HK-2 (cell line): ENCODE data around the gene DPH7.
"Not testable (repeated sequence)": the region's sequence is repeated elsewhere in the genome, so short reads cannot be mapped to it uniquely, and the experiment has no call there.

Source experiments
- DNase-seq: peaks from one replicate; pipeline ENCODE4 v3.0.0-alpha.2; 2018; ENCODE audit not compliant: unreplicated experiment

DPH7 gene

DNA sequence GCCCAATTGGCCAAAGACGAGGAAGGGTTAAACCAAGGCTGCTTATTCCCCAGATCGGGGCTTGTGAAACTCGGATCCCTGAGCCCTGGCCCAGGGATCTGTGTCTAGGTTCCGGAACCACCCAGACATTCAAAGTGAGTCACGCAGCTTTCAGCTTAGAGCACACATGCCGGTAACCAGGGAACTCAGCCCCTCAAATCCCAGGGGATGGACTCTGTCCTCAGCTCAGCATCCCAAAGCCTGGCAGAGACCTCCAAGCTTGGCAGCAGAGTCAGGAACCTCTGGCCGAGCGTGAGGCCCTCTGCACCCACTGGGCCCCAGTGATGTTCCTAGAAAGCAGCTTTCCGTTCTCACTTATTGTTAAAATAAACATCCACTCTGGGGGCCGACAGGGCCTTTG lies 33.6 kb downstream of the DPH7 start:
- DNase-seq = no peak

DNA sequence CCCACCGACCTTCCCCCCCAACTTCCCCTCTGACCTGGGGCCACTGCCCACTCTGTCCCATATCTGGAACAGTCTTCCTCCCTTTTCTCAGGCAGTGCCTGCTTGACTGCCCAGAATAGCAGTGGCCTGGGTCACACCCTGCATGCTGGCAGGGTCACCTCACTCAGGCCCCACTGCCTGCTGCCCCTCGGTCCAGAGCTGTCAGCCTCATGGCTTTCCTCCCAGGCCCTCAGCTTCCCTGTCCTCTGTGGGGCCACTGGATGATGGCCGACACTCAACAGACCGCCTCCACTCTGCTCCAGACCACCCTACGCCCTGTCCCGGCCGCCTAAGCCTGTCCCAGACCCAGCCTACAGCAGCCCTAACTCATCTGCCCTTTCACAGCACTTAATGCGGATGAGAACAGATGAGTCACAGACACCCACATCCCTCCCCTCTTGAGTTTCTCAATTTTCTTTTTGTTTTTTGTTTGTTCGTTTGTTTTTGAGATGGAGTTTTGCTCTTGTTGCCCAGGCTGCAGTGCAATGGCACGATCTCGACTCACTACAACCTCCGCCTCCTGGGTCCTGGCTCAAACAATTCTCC lies 34.5 kb downstream of the DPH7 start:
- DNase-seq = no peak

DNA sequence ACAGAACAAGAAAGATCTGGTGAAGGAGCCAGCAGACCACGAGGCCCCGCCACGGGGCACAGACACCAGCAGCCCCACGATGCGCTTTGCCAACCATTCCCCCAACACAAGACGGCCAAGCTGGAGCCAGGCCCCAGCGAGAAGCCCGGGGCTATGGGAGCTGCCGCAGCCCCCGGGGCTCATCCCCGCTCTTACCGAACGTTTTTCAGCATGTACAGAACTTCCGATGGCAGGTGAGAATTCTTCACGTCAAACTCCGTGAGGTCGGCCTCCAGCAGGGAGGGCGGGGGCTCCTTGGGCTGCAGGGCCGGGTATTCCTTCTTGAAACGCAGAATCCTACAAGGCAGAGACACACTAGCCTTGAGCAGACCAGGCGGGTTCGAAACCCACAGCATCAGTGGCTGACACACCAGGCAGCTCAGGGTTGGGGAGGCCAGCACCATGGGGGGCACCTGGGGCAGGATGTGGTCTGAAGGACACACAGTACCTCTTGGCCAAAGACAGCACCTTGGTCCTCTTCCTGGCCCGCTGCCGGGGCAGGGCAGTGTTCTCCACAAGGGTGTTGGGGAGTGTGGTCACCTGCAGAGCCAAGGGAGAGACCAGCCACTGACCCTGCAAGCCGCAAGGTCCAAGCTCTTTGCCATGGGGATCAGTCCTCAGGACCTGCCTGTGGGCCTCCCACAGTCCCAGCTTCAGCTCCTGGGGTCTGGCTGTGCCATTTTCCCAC lies 35.3 kb downstream of the DPH7 start:
- DNase-seq = no peak

DNA sequence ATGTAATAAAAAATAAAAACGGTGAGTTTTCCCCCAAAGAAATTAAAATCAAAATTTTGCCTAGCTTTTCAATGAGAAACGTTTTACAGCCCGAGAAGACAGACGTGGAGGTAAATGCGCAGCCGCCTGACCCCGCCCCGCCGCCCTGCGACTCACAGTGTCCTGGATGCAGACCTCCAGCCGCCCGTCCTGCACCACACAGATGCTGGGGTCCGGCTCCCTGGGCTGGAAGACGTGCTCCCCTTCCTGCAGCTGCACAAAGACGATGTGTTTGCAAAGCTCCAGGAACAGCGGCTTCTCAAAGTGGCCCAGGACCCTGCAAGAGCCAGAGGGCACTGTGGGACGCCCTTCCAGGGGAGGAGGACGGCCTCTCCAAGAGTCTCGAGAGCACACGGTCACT lies 36.2 kb downstream of the DPH7 start:
- DNase-seq = no peak

DNA sequence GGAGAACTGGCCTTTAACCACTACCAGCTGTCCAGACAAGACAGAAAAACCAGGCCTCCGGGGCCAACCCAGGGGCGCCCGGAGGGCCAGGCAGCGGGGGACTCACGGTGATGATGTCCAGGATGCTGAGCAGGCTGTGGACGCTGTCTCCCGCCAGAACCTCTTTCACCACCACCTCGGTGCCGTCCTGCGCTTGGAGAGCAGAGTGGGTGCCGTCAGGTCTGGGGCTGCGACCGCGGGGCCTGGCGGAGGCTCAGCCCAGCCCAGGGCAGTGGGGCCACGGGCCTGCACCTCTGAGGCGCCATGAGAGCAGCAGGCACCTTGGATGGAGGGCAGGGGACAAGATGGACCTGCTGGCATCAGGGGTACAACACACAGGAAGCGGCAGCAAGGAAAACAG lies 38.2 kb downstream of the DPH7 start:
- no peak for DNase-seq

DNA sequence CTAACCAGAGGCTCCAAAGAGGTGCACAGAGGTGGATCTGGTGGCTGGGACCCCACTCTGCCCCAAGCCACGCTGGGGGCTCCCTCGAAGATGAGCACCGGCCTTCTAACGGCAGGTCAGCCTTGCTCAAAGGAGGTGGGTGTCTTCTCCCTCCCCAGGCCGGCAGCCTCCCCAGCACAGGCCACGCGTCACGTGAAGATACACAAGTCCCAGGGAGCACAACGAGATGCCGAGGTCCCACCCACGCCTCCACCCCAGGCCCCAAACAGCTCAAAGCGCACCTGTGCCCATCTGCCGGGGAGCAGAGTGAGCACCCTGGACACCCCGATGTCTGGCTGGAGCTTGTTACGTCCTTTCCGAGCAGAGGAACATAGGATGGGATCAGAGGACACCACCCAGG lies 40.7 kb downstream of the DPH7 start:
- no peak for DNase-seq

DNA sequence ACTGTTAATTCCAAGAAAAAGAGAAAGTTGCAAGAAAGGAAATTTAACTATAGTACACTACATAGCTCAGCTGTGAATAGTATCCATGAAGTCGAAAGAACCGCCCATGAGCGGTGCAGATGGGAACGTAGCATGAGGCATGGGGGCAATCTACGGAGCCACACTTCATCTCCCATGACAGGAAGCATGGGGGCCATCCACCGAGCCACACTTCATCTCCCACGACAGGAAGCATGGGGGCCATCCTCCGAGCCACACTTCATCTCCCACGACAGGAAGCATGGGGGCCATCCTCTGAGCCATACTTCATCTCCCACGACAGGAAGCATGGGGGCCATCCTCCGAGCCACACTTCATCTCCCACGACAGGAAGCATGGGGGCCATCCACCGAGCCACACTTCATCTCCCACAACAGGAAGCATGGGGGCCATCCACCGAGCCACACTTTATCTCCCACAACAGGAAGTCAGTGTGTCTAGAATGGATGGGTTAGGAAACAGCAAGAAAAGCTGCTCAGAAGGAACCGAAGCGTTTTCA lies 42.1 kb downstream of the DPH7 start:
- DNase-seq = not testable (repeated sequence)

DNA sequence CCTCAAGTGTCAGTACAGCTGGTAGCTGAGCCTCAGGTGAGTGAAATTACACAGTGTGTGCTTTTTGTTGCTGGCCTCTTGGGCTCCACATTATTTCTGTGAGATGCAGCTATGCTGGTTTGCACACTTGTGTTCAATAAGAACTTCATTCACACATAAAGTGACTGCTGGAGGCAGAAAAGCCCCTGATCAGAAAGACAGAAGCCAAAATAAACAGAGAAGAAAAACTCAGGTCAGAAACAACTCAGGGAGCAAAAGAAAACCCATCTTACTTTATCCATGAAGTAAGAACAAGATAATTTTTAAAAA lies 43.7 kb downstream of the DPH7 start:
- no peak for DNase-seq

DNA sequence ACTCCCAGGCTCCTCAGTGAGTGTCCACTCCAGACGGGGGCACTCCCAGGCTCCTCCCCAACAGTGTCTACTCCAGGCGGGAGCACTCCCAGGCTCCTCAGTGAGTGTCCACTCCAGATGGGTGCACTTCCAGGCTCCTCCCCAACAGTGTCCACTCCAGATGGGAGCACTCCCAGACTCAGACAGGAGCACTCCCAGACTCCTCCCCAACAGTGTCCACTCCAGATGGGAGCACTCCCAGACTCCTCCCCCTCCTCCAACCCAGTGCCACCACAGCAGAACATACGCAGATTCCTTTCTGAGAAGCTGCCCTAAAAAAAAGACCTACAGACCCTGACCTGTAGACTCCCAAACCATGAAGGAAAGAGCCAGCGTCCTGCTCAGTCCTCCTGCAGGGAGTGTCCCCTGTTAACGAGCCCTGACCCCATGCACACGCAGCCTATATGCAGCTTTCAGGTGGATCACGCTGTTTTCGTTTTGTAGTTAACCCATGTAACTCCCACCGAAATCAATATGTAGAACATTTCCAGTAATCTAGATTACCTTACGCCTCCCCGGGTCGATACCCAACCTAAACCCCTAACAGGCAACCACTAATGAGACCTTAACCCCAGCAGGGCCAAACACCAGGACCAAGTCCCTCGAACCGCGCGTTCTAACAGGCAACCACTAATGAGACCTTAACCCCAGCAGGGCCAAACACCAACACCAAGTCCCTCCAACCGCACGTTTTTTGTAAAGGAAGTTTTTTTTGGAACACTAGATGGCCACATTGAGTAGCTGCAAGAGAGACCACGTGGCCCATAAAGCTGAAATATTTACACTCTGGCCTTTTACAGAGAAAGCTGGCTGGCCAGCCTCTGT lies 44.2 kb downstream of the DPH7 start:
- peak; percentile 22 for DNase-seq

DNA sequence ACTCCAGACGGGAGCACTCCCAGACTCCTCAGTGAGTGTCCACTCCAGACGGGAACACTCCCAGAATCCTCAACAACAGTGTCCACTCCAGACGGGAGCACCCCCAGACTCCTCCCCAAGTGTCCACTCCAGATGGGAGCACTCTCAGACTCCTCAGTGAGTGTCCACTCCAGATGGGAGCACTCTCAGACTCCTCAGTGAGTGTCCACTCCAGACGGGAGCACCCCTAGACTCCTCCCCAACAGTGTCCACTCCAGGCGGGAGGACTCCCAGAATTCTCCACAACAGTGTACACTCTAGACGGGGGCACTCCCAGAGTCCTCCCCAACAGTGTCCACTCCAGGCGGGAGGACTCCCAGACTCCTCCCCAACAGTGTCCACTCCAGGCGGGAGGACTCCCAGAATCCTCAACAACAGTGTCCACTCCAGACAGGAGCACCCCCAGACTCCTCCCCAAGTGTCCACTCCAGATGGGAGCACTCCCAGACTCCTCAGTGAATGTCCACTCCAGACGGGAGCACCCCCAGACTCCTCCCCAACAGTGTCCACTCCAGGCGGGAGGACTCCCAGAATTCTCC lies 45.7 kb downstream of the DPH7 start:
- not testable (repeated sequence) for DNase-seq

DNA sequence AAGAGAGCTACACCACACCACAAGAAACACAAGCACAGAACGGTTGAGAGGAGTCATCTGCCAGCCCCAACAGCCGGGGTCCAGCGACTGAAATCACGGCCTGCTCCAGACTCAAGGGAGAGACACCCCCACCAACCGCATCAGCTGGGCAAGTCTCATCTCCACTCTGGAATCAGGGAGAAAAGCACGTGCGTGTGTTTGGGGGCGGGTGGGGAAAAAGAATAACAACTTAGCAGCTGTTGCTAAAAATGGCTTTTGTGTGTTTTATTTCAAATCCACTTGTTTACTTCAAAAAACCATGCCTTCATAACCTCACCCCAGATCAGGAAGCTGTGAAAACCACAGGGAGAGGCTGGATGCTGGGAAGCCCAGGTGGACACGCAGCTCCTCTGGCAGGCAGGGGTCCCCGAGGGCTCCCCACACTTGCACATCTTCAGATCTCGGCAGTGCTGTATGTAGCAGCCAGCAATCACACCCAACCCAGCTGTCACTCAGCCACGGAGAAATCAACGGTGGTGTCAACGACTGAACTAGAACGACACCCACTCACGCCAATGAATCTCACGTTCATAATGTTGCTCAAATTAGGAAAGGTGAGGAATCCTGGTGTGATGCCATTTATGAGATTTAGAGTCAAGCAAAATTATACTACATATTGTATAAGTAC lies 47.5 kb downstream of the DPH7 start:
- DNase-seq = no peak

DNA sequence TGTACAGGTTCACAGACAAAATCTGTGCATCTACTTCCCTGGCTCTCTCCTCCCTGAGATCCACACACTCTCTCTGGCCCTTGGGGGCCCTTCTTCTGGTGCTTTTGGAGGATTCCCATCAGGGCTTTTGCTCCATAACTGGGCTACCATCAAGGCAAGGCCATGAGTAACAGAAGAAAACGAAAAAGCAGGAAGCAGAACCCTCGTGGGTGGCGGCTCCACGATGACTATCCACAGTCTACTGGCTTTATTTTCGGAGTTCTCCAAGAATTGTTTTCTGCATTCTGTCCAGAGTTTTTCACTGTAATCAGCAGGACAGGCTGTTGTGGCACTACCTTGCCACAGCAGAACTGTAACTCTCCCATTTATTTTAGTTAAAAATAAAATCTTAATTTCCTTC lies 48.4 kb downstream of the DPH7 start:
- no peak for DNase-seq

DNA sequence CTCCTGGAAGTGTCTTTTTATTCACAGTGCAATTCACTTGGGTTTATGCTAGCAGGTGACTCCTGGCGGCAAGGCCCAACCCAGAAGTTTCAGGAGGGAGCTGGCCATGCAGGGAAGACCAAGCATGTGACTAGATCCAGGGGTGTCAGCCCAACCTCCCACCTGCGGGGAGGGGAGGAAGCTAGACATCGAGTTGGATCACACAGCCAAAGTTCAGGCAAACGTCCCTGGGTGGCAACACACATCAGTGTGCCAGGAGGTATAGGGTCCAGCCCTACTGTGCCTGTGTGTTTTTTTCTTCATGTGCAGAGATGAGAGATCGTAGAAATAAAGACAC lies 53.8 kb downstream of the DPH7 start:
- no peak for DNase-seq

DNA sequence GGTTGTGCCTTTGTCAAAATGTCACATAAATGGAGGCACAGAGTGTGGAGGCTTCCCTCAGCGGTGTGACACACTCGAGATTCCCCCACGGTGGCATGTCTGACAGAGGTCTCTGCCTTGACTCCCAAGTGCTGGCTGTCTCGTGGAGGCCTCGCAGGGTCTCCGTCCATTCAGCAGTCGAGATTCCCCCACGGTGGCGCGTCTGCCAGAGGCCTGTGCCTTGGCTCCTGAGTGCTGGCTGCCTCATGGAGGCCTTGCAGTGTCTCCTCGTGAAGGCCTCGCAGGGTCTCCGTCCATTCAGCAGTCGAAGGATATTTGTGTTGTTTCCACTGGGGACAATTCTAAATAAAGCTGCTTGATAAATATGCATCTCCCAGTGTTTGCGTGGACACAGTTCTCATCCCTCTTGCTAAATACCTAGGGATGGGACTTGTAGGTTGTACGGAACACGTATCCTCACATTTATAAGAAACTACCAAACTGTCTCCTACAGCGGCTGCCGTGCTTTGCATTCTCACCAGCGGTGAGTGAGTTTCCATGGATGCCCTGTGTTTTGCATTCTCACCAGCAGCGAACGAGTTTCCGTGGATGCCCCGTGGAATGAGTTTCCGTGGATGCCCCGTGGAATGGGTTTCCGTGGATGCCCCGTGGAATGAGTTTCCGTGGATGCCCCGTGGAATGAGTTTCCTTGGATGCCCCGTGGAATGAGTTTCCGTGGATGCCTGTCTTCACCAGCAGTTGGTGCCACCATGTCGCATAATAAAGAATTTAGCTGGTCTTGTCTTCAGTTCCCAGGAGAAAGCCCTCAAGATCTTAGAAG lies 54.4 kb downstream of the DPH7 start:
- no peak for DNase-seq

DNA sequence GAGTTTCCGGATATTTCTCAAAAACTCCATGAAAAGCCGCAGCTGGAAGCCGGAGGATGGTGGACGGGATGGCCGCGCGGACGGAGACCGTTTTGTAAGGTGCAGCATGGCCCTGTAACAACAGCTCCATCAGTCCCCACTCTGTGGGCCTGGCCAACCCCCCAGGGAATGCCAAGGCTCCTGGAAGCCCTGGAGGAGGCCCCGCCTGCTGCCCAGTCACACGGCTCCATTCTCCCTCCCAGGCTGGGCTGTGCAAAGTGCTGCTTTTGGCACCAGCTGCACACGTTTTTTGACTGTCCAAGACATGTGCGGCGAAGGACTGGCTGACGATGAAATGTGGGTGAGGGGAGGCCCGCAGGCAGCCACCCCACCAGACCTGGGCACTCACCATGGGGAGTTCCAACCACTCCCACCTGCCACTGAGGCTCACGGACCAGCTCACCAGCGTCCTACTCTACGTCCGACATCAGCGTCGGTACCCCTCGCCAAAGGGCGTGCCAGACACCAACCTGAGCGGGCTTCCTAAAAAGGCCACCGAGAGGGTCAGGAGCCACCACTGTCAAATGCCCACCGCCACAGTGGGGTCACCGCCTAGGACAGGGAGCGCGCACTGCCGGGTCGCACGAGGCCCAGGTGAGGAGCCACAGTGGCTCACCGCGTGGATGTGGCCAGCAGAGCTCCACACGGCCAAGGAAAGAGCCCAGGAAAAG lies 55.8 kb downstream of the DPH7 start:
- no peak for DNase-seq

DNA sequence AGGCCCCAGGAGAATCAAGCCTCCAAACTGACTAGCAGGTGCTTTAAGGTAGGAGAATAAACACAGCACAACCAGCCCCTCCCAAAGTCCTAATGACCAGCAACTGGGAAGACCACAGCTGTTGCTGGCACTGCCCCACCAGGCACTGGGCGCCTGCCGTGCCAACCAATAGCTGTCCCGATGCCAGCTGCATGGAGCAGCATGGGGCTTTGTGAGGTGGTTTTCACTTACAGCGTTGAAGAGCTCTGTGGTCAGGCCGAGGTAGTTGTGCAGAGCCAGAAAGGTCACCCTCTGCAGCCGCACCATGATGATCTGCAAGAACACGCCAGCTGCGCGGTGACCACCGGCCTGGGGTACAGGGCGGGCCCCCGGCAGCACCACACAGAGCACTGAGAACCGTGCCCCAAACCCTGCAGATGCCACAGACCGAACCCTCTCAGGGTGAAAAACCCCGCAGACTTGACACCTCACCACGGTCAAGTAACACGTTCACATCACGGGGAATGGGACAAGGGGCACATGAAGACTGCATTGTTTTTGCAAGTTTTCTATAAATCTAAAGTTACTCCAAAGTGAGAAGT lies 57.2 kb downstream of the DPH7 start:
- no peak for DNase-seq

DNA sequence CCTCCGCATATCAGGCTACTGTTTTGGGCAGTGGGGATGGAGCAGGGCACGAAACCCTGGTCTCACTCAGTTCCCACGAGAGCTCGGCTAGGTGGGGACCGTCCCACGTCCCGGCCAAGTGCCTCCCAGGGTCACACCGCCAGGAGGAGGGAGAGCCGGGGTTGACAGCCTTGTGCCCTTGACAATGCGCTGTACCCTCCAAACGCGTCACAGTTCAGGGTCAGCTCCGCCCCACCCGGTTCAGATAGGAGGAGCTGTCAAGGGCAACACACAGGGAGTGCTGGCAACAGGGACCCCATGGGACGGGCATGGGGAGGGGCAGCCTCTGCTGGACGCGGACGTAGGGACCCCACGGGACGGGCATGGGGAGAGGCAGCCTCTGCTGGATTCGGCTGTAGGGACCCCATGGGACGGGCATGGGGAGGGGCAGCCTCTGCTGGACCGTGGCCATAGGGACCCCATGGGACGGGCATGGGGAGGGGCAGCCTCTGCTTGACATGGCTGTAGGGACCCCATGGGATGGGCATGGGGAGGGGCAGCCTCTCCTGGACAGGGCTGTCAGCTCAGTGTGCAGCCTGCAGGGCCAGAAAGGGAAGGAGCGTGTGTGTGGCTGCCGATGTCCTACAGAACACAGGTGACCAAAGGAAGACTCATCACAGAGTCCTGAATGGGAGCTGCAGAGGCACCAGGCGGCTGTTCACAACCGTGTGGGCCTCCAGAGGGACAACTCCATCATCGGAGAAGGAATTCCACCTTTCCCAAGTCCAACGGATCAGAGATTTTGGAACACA lies 57.9 kb downstream of the DPH7 start:
- DNase-seq = no peak

DNA sequence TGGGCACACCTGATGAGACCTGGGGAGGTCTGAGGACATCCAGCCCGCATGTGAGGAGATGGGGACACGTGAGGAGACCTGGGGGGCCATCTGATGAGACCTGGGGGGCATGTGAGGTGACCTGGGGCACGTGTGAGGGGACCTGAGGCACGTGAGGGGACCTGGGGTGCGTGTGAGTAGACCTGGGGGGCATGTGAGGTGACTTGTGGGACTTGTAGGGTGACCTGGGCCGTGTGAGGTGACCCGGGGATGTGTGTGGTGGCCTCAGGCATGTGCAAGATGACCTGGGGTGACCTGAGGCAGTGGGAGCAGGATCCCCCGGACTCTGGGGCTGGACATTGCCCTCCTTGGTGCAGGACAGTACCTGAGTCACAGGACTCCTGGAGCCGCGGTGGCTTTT lies 59.2 kb downstream of the DPH7 start:
- no peak for DNase-seq
